Gastrocnemius medialis (tissue), 4 donors: ENCODE data around the gene TSPAN2. TPM values are rescaled to one million over a fixed set of nuclear protein-coding genes. Genes with fewer than 3 reads are reported as not detected.
A peak's percentile ranks its signal among the peaks of the same experiment; 100 is the strongest.

Source experiments
- ATAC-seq, 2 donors: fragments of 150-250 bp; one replicate each; pipeline ENCODE4 v1.9.1; 2016
- DNase-seq, 2 donors: peaks; one replicate each; pipeline ENCODE4 v3.0.0-alpha.2; 2019
- H3K27ac ChIP-seq, 4 donors: fragments of 200-600 bp; sonication (generic); 1 replicate in 1 of 4; 2 replicates in 3 of 4; pipeline ENCODE4 v1.5.1; 2016 to 2018; ENCODE audit warnings: mild to moderate bottlenecking in 2 of 4, moderate library complexity in 1 of 4
- H3K27me3 ChIP-seq, 3 donors: fragments of 200-600 bp; sonication (generic) in 2 of 3; 1 replicate in 1 of 3; 2 replicates in 2 of 3; pipeline versions ENCODE4 v1.5.1 to v1.6.0; 2016 to 2019; ENCODE audit warnings: mild to moderate bottlenecking in 1 of 3, moderate library complexity in 1 of 3
- H3K36me3 ChIP-seq, 2 donors: fragments of 200-600 bp; sonication (generic) in 1 of 2; one replicate each; pipeline ENCODE4 v1.5.1; 2017 to 2018
- H3K4me1 ChIP-seq, 2 donors: fragments of 200-600 bp; sonication (generic) in 1 of 2; one replicate each; pipeline ENCODE4 v1.5.1; 2016 to 2017; ENCODE audit warnings: mild to moderate bottlenecking in 2 of 2
- H3K4me3 ChIP-seq, 4 donors: fragments of 200-600 bp; sonication (generic) in 3 of 4; 1 replicate in 1 of 4; 2 replicates in 3 of 4; pipeline ENCODE4 v1.5.1; 2016 to 2019; ENCODE audit warnings: mild to moderate bottlenecking in 2 of 4
- H3K9me3 ChIP-seq, 3 donors: fragments of 200-600 bp; sonication (generic) in 2 of 3; 1 replicate in 1 of 3; 2 replicates in 2 of 3; pipeline ENCODE4 v1.5.1; 2016 to 2019
- POLR2A ChIP-seq, 2 donors: fragments of 450-650 bp; IDR thresholded peaks; one replicate each; pipeline ENCODE4 v1.6.1; 2017; ENCODE audit warnings: antibody characterized with exemption in 2 of 2, mild to moderate bottlenecking in 2 of 2, moderate library complexity in 2 of 2
- in situ Hi-C, 4 donors: fragments of 200-750 bp; cut with MboI; loops; one replicate each; pipeline versions ENCODE4 v1.15.0 to v1.8.0; 2017; ENCODE audit warnings: low sequenced_read_pairs in 4 of 4
- intact Hi-C: fragments of 100-400 bp; cut with DNase I; formaldehyde crosslinking; loops from one replicate; pipeline ENCODE4 v1.15.1; 2023; ENCODE audit warnings: low total_unique reads
- total RNA-seq, 4 donors: library from RNA; depleted of rRNA; stranded (reverse); fragments of >200 nt; gene quantifications; one replicate each; pipeline versions ENCODE4 v1.1.0 to v1.2.3, GENCODE V29; 2016
- TF ChIP-seq, protein P1 (sequence below), 5 experiments: fragments of 450-650 bp in 3 of 5; fragments of 200-600 bp in 2 of 5; sonication (generic) in 2 of 5; IDR thresholded peaks in 4 of 5; conservative IDR thresholded peaks in 1 of 5; 1 replicate in 4 of 5; 2 replicates in 1 of 5; pipeline ENCODE4 v1.5.1; 2016 to 2019; ENCODE audit warnings: antibody characterized with exemption in 5 of 5, mild to moderate bottlenecking in 3 of 5, moderate library complexity in 3 of 5

Gene TSPAN2
- total RNA-seq, 4 donors from 2014 or later: 0.70 to 2.6 (median 2.0) TPM; not detected in 1

DNA sequence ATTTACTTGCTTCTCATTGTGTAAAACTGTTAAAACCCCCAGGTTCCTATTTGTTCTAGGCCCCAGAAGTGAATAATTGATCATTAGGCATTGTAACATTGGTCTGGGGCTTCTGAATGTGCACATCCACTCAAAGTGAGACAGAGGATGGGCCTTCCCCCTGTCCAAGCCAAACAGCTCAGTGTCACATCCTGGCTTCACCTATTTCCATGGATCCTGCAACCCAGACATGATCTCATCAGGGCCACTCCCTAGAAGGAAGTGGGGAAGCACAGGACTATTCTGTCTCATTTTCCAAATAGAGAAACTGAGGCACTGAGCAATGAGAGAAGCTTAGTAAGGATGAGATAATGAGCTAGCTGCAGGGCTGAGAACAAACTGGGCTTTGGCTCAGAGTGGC lies 47.4 kb upstream of the TSPAN2 start:
- no peak for ATAC-seq
- H3K9me3 ChIP-seq: no peaks in the 10 kb centered on the region
- intact Hi-C loops: loop anchor here (10.0 kb wide), 3 partner anchors 138 to 588 kb away; partner anchors contain the start of gene NGF
- in situ Hi-C loops: loop anchor here (5.0 to 25.0 kb wide), 6 partner anchors 201 to 461 kb away; partner anchors contain the start of gene NGF (in 2 of the 4)
- no peak for TF ChIP-seq POLR2A (IDR thresholded peaks at IDR 0.05)
- TF ChIP-seq, protein P1, sequence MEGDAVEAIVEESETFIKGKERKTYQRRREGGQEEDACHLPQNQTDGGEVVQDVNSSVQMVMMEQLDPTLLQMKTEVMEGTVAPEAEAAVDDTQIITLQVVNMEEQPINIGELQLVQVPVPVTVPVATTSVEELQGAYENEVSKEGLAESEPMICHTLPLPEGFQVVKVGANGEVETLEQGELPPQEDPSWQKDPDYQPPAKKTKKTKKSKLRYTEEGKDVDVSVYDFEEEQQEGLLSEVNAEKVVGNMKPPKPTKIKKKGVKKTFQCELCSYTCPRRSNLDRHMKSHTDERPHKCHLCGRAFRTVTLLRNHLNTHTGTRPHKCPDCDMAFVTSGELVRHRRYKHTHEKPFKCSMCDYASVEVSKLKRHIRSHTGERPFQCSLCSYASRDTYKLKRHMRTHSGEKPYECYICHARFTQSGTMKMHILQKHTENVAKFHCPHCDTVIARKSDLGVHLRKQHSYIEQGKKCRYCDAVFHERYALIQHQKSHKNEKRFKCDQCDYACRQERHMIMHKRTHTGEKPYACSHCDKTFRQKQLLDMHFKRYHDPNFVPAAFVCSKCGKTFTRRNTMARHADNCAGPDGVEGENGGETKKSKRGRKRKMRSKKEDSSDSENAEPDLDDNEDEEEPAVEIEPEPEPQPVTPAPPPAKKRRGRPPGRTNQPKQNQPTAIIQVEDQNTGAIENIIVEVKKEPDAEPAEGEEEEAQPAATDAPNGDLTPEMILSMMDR (IDR thresholded peaks at IDR 0.05 in 4 of 5, conservative IDR thresholded peaks at IDR 0.05 in 1 of 5): no peak
- H3K4me1 ChIP-seq: peaks cover 15 to 21% of the 10 kb centered on the region in 2 donors
- DNase-seq: no peak
- no peak overlapping the region for H3K27ac ChIP-seq
- H3K27me3 ChIP-seq: no peaks in the 10 kb centered on the region
- H3K4me3 ChIP-seq: no peak overlapping the region
- H3K36me3 ChIP-seq: no peaks in the 10 kb centered on the region

DNA sequence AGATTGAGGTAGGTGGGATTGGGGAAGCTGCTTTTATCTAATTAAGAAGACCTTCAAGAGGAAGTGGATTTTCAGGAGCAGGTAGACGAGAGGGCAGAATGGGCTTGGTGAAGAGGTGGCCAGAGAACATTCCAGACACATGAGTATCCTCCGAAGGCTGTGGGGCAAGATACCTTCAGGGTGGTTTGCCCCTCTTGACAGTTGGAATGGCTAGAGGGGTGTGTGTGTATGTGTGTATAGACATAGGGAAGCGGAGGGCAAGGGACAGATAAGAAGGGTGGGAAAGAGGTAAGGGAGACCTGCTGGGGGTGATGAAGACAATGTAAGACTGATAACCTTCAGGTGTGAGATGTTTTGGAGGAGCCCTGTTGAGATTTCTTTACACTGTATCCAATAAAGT lies 46.8 kb upstream of the TSPAN2 start:
- H3K27ac ChIP-seq: no peak overlapping the region
- no peaks in the 10 kb centered on the region for H3K27me3 ChIP-seq
- in situ Hi-C loops: loop anchor here (5.0 to 25.0 kb wide), 6 partner anchors 201 to 461 kb away; partner anchors contain the start of gene NGF (in 2 of the 4)
- no peaks in the 10 kb centered on the region for H3K36me3 ChIP-seq
- TF ChIP-seq, protein P1 (IDR thresholded peaks at IDR 0.05 in 4 of 5, conservative IDR thresholded peaks at IDR 0.05 in 1 of 5): no peak
- TF ChIP-seq POLR2A (IDR thresholded peaks at IDR 0.05): no peak
- H3K9me3 ChIP-seq: no peaks in the 10 kb centered on the region
- intact Hi-C loops: loop anchor here (10.0 kb wide), 3 partner anchors 139 to 589 kb away; partner anchors contain the start of gene NGF
- DNase-seq: no peak
- no peak overlapping the region for H3K4me3 ChIP-seq
- peaks cover 15 to 21% of the 10 kb centered on the region in 2 donors for H3K4me1 ChIP-seq
- ATAC-seq: no peak

DNA sequence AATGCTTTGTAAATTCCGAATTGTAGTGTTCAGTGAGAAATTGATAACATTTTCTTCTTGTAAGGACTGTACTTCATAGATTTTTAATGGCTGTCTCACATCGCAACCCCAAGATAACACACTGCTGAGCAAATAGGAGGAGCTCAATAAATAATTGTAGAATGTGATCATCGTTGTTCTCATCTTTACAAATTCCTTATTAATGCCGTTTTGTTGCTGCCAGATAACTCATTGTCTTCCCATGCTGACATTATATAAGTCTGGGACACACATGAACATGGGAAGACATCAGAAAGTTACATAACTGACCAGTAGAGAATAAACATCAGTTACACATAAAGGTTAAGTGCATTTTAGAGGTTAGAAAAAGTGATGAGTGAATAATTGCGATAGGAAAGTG lies 46.4 kb upstream of the TSPAN2 start:
- DNase-seq (no peak), ATAC-seq (no peak)
- in situ Hi-C loops (loop anchor here (5.0 to 25.0 kb wide), 6 partner anchors 202 to 462 kb away; partner anchors contain the start of gene NGF (in 2 of the 4)), intact Hi-C loops (loop anchor here (10.0 kb wide), 3 partner anchors 139 to 589 kb away; partner anchors contain the start of gene NGF)
- Histone ChIP-seq H3K36me3 (no peaks in the 10 kb centered on the region), H3K9me3 (no peaks in the 10 kb centered on the region), H3K27ac (peak overlapping the region in 1 of 4 donors; percentile 70), H3K4me3 (no peak overlapping the region), H3K4me1 (peaks cover 15 to 21% of the 10 kb centered on the region in 2 donors), H3K27me3 (no peaks in the 10 kb centered on the region)
- TF ChIP-seq POLR2A (IDR thresholded peaks at IDR 0.05): no peak
- TF ChIP-seq, protein P1 (IDR thresholded peaks at IDR 0.05 in 4 of 5, conservative IDR thresholded peaks at IDR 0.05 in 1 of 5): no peak

DNA sequence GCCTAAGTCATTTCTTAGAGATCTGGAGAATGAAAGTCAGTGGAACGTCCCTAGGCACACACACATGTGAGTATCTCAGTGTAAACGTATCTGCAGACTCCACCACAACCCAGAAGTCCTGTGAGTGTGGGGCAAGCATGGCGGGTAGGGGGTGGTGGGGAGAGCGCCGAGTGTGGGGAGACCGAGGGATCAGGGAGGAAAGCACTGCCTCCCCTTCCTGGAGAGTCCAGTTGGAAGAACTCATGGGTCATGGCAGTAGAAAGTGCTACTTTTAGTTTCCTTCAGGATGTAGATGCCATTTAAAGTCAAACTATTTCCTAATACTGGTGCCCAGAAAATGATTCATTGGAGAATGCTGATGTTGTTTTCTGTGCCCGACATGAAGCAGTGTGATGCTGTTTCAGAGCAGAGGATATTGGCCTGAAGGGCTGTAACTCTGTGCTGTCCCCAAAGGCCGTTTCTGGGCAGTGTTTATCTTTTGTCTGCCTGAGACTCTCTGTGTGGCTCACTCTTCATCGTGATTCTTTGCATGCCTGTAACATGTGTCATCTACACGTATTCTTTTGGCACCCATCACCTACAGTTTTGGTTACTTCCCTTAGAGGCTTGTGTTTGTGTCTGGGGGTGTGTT lies 45.7 kb upstream of the TSPAN2 start:
- intact Hi-C loops: loop anchor here (10.0 kb wide), 3 partner anchors 140 to 590 kb away; partner anchors contain the start of gene NGF

More for the DNA sequence above, 45.7 kb upstream of the TSPAN2 start:
- in situ Hi-C loops: loop anchor here (5.0 to 25.0 kb wide), 6 partner anchors 202 to 462 kb away; partner anchors contain the start of gene NGF (in 2 of the 4)
- DNase-seq (no peak), ATAC-seq (peak; percentile 32 to 38)
- Histone ChIP-seq H3K36me3 (no peaks in the 10 kb centered on the region), H3K4me3 (no peak overlapping the region), H3K4me1 (peaks cover 15 to 21% of the 10 kb centered on the region in 2 donors), H3K9me3 (no peaks in the 10 kb centered on the region), H3K27ac (peak overlapping the region; percentile 48 to 70 (median 58)), H3K27me3 (no peaks in the 10 kb centered on the region)
- no peak for TF ChIP-seq POLR2A (IDR thresholded peaks at IDR 0.05)
- TF ChIP-seq, protein P1 (IDR thresholded peaks at IDR 0.05 in 4 of 5, conservative IDR thresholded peaks at IDR 0.05 in 1 of 5): no peak
